ENCODE data around the gene SCP2D1.

- no peak for TF ChIP-seq POLR2A (IDR thresholded peaks at IDR 0.05; ENCODE audit: low read length)
- TF ChIP-seq GATA1 (IDR thresholded peaks at IDR 0.05; ENCODE audit: low read depth, low read length): no peak
Observed at GRCh38 chr20:18849131-18849530, 35.5 kb downstream of the SCP2D1 start.
